A673 (cell line): ENCODE results near the gene CDC42BPA.

Source experiments
- CTCF ChIP-seq: fragments of 300-800, 200-600 bp; sonication (generic); conservative IDR thresholded peaks from 2 replicates; pipeline ENCODE4 v1.5.1; 2017; ENCODE audit warnings: low read depth, mild to moderate bottlenecking, antibody characterized with exemption, low read length, moderate library complexity, mixed read lengths
- EZH2 ChIP-seq: fragments of 200-600 bp; sonication (generic); IDR thresholded peaks from 2 replicates; pipeline ENCODE4 v1.6.1; 2017; ENCODE audit warnings: borderline replicate concordance, low read depth, mild to moderate bottlenecking, mixed read lengths, antibody characterized with exemption, low read length; ENCODE audit not compliant: poor library complexity, severe bottlenecking

- TF ChIP-seq CTCF (no peak), EZH2 (no peak)
Observed at GRCh38 chr1:227086636-227087035, 231.7 kb downstream of the CDC42BPA start.
